BJ (cell line): ENCODE measurements around the gene CD38. TPM values are rescaled to one million over a fixed set of nuclear protein-coding genes. Genes with fewer than 3 reads are reported as not detected.

Experiments used
- CTCF ChIA-PET: fragments of 350-600 bp; formaldehyde crosslinking; extraction: SDS; loops from one replicate; lab custom pipeline; 2021; ENCODE audit warnings: antibody characterized with exemption, inconsistent platforms; lab: Yijun Ruan, JAX
- POLR2A ChIA-PET: fragments of 300-600 bp; sonication (Branson Sonifier 250); formaldehyde crosslinking; extraction: SDS; loops from one replicate; lab custom pipeline; 2021; ENCODE audit warnings: antibody characterized with exemption; lab: Charles Lee
- DNase-seq: peaks from one replicate; pipeline ENCODE4 v3.0.0-alpha.2; 2011; ENCODE audit warnings: low read depth
- H3K27me3 ChIP-seq: 2 replicates; pipeline ENCODE4 v1.6.0; 2011; ENCODE audit warnings: low read length; ENCODE audit not compliant: control insufficient read depth, insufficient read depth
- H3K36me3 ChIP-seq: 2 replicates; pipeline ENCODE4 v1.5.1; 2011; ENCODE audit warnings: low read length; ENCODE audit not compliant: control insufficient read depth, insufficient read depth
- H3K4me3 ChIP-seq: 2 replicates; pipeline ENCODE4 v1.5.1; 2011; ENCODE audit warnings: low read depth, mild to moderate bottlenecking, control low read depth, low read length
- polyA plus RNA-seq: library from polyadenylated mRNA; depleted of rRNA; stranded (reverse); fragments of >200 nt; gene quantifications from 2 replicates; pipeline ENCODE4 v1.2.3, GENCODE V29; 2011
- TF ChIP-seq, protein P1 (sequence below): IDR thresholded peaks from 2 replicates; pipeline ENCODE4 v1.5.1; 2011; ENCODE audit warnings: low read depth, mild to moderate bottlenecking, control low read depth, inconsistent platforms, low read length, moderate library complexity; ENCODE audit not compliant: insufficient read depth

CD38 gene
- polyA plus RNA-seq, 1 experiment, result not detected

DNA sequence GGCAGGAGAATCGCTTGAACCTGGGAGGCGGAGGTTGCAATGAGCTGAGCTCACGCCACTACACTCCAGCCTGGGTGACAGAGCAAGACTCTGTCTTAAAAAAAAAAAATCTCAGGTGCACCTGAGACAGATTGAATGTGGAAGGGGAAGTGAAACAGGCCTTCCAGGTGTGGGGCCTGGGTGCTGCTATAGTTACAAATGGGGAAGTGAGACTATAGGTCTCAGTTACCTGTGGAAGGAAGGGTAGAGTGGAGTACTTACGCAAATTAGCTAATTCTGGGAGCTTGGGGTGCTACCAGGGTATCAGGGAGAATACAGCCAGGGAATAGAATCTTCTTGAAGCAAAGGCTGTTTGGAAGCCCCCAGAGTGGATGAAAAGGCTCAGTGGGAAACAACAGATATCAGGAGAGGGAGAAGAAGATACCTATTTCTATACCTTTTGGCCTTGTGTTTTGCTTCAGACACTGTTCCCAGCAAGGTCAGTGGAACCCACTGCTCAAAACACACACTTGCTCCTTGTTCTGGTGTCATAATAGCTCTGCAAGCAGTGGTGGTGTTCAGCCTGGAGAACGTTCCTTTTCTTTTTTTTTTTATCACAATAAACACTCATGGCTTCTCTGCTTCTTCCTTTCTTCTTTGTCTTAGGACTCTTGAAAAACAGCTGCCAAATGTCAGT lies 7.0 kb downstream of the CD38 start:
- ChIA-PET CTCF (interaction anchor here (1.3 to 1.4 kb wide), 2 partner anchors 98 to 171 kb away, joined by 3 to 5 read pairs; no protein-coding TSS in a partner anchor), POLR2A (no interaction called here)
- no peak overlapping the region for H3K4me3 ChIP-seq
- DNase-seq, result no peak
- peaks cover 7% of the 10 kb centered on the region for H3K27me3 ChIP-seq
- TF ChIP-seq, protein P1, sequence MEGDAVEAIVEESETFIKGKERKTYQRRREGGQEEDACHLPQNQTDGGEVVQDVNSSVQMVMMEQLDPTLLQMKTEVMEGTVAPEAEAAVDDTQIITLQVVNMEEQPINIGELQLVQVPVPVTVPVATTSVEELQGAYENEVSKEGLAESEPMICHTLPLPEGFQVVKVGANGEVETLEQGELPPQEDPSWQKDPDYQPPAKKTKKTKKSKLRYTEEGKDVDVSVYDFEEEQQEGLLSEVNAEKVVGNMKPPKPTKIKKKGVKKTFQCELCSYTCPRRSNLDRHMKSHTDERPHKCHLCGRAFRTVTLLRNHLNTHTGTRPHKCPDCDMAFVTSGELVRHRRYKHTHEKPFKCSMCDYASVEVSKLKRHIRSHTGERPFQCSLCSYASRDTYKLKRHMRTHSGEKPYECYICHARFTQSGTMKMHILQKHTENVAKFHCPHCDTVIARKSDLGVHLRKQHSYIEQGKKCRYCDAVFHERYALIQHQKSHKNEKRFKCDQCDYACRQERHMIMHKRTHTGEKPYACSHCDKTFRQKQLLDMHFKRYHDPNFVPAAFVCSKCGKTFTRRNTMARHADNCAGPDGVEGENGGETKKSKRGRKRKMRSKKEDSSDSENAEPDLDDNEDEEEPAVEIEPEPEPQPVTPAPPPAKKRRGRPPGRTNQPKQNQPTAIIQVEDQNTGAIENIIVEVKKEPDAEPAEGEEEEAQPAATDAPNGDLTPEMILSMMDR, result no peak
- no peaks in the 10 kb centered on the region for H3K36me3 ChIP-seq

DNA sequence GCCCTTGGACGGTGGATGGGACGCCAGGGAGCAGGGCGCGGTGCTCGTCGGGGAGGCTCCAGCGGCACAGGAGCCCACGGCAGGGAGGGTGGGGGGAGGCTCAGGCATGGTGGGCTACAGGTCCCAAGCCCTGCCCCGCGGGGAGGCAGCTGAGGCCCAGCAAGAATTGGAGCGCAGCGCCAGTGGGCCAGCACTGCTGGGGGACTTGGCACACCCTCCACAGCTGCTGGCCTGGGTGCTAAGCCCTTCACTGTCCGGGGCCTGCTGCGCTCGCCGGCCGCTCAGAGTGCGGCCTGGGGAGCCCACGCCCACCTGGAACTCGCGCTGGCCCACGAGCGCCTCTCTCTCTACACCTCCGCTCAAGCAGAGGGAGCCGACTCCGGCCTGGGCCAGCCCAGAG lies 8.6 kb downstream of the CD38 start:
- ChIA-PET POLR2A (no interaction called here), CTCF (interaction anchor here (1.2 to 1.4 kb wide), 2 partner anchors 13 to 169 kb away, joined by 3 to 5 read pairs; no protein-coding TSS in a partner anchor)
- no peak for DNase-seq
- Histone ChIP-seq H3K4me3 (no peak overlapping the region), H3K27me3 (peaks cover 7% of the 10 kb centered on the region), H3K36me3 (no peaks in the 10 kb centered on the region)
- TF ChIP-seq, protein P1, result no peak

DNA sequence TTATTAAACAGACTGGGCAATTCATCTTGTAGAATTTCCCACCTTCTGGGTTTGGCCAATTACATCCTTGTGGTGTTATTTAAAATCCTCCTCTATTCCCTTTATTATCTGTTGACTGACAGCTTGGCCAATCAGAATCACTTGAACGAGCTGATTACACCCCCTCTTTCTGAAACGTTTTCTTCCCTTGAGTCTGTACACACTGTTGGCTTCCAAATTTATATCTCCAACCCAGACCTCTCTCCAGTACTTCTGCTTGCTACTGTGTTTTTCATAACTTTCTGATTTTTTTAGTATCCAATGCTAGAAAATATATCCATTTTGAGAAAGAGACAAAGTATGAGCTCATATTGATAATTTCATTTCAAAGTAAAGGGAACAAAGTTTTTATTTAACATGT lies 14.8 kb downstream of the CD38 start:
- POLR2A ChIA-PET, result no interaction called here
- no peak for DNase-seq
- TF ChIP-seq, protein P1, result no peak
- Histone ChIP-seq H3K36me3 (no peaks in the 10 kb centered on the region), H3K4me3 (no peak overlapping the region), H3K27me3 (no peaks in the 10 kb centered on the region; the same call in none of the 2 replicates)
- CTCF ChIA-PET, result interaction anchor here (1.6 kb wide), 1 partner anchor 12 kb away, joined by 5 read pairs; no protein-coding TSS in a partner anchor

DNA sequence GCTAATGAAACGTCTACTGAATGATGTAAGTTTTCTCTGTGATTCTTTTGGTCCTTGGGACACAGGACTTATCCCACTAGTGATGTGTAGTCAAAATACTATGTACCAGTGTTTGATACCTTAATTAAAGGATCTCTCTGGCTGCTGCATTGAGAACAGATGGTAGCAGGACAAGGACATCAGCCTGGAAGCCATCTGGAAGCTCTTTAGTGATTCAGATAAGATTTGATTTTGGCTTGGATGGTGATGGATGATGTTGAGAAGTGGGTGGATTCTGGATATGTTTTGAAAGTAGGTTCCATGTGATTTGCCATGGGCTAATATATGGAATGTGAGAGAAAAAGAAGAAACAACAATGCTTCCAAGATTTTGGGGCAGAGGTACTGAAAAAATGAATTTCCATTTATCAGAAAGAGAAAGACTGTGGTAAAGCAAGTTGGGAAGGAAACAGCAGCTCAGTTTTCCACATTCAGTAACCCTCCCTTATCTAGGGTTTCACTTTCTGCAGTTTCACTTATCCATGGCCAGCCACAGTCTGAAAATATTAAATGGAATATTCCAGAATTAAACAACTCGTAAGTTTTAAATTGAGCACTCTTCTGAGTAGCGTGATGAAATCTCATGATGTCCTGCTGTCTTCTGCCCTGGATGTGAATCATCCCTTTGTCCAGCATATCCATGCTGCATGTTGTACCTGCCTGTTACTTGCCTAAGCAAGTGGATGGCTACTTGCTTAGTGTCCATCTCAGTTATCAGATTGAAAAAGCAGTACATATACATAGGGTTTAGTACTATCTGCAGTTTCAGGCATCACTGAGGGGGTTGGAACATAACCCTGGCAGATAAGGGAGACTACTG lies 15.6 kb downstream of the CD38 start:
- CTCF ChIA-PET, result interaction anchor here (1.6 kb wide), 1 partner anchor 12 kb away, joined by 5 read pairs; no protein-coding TSS in a partner anchor
- no peak overlapping the region for H3K4me3 ChIP-seq
- H3K27me3 ChIP-seq, result no peaks in the 10 kb centered on the region; the same call in 1 of the 2 replicates
- POLR2A ChIA-PET, result no interaction called here
- TF ChIP-seq, protein P1, result no peak
- DNase-seq, result no peak
- no peaks in the 10 kb centered on the region for H3K36me3 ChIP-seq

DNA sequence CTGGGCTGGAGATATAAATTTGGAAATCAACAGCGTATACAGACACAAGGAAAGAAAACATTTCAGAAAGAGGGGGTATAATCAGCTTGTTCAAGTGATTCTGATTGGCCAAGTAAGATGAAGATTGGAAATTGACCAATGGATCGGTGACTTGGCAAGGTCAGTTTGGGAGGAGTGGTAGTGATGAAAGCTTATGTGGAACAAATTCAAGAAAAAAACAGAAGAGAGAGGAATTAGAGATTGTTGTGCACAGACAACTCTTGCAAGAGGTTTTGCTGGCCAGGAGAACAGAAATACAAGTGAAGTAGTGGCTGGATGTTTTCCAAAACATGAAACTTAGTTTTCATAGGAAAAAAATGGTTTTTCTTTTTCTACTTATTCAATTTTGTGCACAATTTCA lies 16.3 kb downstream of the CD38 start:
- TF ChIP-seq, protein P1, result no peak
- H3K4me3 ChIP-seq, result no peak overlapping the region
- peaks cover 2% of the 10 kb centered on the region for H3K27me3 ChIP-seq
- no peaks in the 10 kb centered on the region for H3K36me3 ChIP-seq
- CTCF ChIA-PET, result interaction anchor here (0.7 kb wide), 1 partner anchor 11 kb away, joined by 3 read pairs; no protein-coding TSS in a partner anchor
- no peak for DNase-seq
- POLR2A ChIA-PET, result no interaction called here
